HG02642 (cell line): ENCODE results near the gene TEX22.

Experiments used
- ATAC-seq: cut with Tn5 transposase; IDR thresholded peaks from one replicate; pipeline ENCODE4 v1.9.1; 2021; ENCODE audit warnings: mild to moderate bottlenecking; ENCODE audit not compliant: unreplicated experiment, poor library complexity

TEX22 gene

DNA sequence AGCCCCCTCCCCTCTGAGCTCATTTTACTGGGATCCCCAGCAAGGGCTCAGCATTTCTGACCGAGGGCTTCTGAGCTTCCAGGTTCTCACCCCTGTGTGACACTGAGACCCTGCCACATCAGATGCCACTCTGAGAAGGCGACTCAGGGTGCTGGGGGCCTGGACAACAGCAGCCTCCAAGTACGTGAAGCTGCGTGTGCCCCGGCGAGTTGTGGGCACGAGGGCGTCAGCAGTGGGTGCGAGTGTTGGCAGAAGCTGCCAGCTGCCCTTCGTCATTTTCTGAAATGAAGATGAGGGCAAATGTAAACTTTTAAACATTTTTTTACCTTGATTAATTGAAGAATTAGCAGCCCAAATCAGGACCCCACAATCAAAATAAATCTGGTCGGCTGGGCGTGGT lies 32.7 kb upstream of the TEX22 start:
- no peak for ATAC-seq

DNA sequence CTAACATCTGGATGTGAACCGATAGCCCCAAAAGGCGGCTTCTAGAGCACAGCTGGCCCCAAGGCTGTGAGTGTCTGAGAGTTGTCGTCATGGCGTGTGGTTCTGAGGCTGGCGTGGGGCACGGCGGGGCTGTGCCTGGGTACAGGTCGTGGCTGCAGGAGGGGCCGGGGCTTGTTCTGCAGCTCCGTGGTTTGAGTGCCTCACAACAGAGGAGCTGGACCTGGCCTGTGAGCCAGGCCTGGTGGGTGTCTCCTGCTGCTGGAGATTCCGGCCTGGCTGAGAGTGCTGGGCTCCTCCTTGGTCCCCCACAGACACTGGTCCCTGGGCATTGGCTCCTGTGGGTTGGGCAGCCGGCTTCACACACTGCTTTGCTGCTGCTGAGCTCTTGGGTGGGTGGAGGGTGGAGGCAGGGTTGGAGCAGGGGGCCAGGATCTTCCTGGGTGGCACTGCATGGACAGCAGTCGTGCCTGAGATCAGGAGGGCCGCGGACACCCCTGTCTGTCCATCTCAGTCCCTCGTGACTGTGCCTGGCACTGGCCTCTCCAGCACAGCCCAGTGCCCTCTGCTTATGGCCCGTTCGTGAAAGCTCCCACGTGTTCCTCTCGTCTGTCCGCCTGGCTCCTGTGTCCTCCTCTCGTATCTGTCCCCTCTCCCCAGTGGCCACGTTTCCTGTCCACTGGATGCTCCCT lies 31.8 kb upstream of the TEX22 start:
- ATAC-seq: no peak

DNA sequence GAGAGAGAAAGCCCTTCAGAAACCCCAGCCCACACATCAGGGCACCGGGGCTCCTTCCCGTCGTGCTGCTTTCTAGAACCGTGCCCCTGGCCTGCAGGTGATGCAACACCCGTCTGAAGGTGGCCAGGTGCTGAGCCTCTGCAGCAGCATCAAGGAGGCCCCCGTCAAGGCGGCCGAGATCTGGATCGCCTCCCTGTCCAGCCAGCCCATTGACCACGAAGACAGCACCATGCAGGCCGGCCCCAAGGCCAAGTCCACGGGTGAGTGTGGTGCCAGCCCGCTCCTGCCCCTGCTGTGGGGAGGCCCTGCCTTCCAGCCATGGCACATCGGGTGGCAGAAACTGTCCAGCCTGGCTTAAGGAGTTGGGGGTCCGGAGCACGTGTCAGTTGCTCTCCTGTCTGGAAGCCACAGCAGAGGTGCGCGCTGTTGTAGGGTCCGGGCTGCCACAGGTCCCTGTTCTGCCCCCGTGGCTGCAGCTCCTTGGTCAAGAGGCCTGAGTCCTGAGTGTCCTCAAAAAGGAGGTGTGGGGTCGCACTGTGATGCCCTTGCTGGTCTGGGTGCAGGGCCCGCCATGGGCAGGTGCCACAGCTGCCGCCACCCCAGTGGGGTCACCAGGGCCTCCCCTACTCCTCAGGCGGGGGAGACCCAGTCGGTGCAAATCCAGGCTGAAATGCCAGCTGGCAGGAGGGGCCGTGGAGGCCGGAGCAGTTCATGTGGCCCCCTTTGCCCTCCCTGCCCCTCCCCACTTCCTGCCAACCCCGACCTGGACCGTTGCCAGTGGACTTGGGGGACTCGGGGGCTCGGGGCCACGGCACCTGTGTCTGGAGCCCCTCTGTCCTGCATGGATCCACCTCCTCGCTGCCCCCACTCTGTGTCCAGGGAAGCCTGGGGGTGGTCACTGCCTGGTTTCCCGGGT lies 31.0 kb upstream of the TEX22 start:
- no peak for ATAC-seq

DNA sequence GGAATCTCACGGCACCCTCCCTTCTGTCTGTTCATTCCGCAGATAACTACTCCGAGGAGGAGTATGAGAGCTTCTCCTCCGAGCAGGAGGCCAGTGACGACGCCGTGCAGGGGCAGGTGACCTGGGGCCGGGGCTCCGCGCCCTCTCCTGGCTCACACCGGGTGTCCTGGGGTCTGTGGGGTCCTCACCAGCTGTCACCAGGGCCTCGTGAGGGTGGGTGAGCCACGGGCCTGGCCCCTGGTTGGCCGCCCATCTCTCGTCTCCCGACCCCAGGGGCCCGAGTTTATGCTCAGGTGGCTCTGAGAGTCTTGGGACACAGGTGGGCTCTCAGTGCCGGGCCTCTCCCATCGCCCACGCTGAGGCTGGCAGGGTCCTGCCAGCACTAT lies 30.3 kb upstream of the TEX22 start:
- ATAC-seq: no peak

DNA sequence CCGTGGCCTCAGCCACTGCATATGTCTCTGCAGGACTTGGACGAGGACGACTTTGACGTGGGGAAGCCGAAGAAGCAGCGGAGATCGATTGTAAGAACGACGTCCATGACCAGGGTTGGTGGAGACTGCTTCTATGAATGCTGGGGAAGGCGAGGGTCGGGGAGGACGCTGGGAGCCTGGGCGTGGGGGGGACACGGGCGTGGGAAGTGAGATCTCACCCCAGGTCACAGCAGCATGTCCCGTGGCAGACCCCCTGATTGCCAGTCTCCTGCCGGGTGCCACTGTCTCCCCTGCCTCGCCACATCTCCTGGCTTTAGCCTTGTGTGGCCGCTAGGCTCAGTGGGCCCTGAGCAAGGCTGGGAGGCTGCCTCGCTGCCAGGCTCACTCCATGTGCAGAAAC lies 29.9 kb upstream of the TEX22 start:
- no peak for ATAC-seq

DNA sequence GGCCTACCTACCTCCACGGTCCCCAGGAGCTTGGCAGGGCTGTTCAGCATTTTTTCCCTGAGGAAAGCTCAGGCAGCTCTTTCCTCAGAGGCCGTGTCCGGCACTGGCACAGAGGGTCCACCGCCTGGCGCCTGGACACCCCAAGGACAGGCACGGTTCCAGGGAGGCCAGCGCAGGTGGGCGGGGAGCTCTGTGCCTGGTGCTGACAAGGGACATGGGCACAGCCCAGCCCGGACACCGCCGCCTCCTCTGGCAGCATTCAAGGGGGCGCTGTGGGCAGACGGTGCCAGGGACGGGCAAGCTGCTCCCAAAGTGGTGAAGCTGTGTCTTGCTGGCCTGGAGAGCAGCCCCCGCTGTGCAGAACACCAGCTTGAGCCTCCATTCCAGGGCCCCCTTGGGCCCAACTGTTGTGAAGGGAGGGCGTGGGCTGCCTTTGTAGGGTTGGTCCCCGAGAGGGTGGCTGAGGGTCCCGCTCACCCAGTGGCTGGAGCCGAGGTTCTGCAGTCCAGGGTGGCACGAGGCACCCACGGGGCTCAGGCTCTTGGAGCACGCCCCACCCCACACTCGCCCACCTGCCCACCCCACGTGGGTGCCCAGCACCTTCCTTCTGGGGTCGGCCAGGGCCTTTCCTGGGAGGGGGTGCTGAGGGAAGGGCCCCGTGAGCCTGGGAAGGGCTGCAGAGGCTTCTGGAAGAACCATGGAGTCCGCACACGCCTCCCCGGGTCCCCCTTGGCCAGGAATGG lies 29.3 kb upstream of the TEX22 start:
- ATAC-seq: no peak

DNA sequence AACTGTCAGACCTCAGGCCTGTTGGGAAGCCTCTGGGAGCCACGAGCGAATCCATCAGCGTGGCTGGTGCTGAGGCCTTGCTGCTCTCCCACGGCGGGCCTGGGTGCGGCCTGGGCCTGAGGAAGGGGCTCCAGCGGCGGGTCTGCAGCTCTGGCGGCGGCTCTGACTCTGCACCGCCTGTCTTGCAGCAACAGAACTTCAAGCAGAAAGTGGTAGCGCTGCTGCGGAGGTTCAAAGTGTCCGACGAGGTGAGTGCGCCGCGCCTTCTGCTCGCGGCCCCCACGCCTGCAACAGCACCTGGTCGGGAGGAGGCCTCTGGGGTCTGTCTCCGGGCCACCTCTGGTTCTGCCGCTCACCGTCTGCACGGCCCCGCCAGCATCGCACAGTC lies 28.7 kb upstream of the TEX22 start:
- no peak for ATAC-seq

DNA sequence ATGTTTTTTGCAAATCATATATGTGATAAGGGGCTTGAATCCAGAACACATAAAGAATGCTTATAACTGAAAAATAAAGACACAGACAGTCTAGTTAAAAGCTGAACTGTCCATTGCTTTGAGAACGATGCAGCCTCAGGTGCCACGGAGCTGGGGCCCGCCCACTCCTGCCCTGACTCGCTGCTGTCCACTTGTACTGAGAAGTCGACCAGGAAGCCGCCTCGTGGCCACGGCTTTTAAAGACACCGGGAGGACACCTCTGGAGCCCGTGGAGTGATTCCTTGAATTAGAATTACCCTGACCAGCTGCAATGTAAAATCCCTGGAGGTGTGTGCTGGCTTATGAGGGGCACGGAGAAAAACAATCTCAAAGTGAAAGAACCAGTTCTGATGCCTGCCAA lies 23.9 kb upstream of the TEX22 start:
- no peak for ATAC-seq

DNA sequence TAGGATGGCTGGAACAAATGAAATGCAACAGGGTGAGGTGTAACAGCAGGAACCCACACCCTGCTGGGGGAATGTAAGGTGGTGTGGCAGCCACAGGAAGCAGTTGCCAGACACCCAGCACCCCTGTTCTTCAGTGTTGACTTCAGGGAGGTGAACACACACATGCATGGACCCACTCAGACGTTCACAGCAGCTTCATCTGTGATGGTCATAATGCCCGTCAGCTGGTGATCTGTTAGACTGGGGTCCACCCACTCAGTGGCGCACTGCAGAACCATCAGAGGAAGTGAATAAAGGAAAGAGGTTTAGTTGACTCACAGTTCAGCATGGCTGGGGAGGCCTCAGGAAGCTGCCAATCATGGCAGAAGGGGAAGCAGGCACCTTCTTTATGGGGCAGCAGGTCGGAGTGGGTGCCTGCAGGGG lies 22.7 kb upstream of the TEX22 start:
- no peak for ATAC-seq

DNA sequence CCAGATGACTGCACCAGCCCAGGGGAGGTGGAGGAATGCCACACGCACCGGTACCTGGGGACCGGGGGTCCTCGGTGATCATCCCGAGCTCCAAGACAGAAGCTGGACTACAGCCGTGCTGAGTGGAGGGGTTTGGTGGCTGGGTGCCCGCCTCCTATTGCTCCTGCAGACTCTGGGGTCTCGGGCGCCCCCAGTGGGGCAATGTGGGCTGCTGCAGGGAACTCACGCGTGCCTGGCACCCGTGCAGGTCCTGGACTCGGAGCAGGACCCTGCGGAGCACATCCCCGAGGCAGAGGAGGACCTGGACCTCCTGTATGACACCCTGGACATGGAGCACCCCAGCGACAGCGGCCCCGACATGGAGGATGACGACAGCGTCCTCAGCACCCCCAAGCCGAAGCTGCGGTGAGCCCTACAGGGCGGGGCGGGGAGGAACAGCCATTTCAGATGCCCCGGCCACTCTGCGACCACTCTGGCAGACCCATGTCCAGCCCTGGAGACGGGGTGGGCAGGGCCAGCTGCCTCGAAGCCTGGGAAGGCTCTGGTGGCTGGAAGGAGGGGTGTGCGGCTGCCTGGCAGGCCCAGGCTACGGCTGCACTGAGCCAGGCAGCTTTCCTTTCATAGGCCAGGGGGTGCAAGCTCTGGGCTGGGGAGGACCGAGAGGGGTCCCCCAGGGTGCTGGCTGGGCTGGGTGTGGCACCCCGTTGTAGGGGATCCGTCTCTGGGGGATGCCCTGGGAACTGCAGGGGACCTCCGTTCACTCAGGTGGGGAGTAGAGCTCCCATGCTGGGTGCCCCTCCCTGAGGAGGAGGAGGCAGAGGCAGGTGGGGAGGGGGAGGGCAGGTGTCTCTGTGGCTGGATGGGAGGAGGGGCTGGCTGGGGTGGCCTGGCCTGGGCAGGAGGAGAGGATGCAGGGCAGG lies 21.6 kb upstream of the TEX22 start:
- ATAC-seq: no peak

DNA sequence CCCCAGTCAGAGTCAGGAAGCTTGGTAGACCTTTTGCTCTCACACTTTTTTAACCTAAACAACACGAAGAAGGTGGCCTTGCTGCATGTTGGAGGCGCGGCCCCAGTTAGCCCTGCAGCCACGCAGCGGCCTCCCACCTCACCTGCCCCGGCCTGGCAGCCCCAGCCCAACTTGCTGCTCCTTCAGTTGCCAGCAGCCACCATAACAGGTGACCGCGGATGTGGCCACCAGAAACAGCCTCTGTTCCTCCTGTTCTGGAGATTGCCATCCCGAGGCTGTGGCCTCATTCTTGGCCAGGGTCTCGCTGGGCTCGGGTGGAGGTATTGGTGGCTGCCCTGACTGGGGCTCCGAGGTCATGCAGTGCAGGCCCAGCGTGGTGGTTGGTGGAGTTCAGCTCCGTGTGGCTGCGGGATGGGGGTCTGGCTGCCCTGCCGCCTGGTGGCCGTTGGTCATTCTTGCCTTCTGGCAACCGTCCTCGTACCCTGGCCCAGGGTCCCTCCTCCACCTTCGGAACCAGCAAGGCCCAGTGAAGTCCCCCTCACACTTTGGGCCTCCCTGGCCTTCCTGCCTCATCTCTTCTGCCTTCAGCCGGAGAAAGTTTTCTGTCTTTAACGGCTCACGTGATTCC lies 20.7 kb upstream of the TEX22 start:
- ATAC-seq: no peak

DNA sequence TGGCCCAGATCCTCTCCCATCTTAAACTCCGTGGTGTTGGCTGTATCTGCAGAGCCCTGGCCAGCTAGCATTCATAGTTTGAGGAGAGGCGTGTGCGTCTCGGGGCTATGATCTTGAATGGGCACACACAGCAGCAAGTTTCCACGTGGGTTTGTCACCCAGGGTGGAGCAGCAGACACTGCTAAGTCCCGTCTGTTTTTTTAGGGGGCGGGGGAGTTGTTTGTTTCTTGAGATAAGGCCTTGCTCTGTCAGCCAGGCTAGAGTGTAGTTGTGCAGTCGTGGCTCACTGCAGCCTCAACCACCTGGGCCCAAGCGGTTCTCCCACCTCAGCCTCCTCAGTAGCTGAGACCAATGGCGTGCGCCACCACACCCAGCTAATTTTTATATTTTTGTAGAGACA lies 20.1 kb upstream of the TEX22 start:
- ATAC-seq: no peak

DNA sequence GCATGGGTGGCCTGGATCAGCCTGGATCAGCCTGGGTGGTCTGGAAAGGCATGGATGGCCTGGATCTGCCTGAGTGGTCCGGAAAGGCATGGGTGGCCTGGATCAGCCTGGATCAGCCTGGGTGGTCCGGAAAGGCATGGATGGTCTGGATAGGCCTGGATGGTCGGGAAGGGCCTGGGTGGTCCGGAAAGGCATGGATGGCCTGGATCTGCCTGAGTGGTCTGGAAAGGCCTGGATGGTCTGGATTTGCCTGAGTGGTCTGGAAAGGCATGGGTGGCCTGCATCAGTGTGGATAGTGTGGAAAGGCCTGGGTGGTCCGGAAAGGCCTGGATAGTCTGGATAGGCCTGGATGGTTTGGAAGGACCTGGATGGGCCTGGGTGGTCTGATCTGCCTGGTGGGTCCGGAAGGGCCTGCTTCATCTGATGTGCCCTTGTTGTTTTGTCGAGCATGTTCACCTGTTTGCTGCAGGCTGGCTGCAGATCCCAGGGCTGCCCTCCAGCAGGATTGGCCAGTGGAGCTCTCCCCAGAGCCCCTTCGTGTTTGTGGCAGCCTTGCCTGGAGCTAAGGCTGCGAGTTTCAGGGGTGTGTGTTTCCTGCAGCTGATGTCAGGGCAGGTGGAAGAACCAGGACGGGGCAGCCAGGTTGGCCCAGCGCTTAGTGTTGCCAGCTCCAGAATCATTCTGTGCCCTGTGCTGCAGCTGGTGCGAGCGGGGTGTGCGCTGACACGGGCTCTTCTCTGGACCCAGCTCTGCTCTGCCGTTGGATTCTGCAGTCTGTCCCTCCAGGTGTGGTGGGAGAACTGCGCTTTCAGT lies 19.3 kb upstream of the TEX22 start:
- no peak for ATAC-seq

DNA sequence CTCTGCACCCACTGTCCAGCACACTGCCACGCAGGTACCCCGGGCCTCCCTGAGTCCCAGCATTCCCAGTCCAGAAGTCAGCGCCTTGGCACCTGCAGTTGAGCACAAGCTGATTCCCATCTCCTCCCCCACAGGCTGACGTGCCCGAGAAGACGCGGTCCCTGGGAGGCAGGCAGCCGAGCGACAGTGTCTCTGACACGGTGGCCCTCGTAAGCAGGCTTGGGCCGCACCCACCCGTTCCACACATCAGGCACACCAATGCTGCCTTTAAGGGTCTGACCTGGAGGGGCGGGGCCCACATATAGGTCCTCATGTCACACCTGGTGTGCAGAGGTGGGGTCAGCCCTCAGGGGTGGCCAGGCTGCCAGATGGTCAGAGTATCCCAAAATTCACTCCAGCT lies 18.4 kb upstream of the TEX22 start:
- no peak for ATAC-seq

DNA sequence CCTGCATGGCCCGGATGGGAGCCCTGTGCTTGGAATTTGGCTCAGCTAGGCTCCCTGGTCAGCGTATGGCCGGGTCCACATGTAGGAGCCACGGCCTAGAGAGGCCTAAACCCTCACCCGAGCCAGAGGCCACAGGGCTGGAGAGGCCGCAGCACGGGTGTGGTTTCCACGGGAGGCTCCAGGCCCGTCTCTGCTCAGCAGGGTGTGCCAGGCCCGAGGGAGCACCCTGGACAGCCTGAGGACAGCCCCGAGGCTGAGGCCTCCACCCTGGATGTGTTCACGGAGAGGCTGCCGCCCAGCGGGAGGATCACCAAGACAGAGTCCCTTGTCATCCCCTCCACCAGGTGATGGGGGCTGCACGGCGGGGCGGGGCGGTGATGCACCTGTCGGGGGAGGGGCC lies 17.6 kb upstream of the TEX22 start:
- ATAC-seq: no peak

DNA sequence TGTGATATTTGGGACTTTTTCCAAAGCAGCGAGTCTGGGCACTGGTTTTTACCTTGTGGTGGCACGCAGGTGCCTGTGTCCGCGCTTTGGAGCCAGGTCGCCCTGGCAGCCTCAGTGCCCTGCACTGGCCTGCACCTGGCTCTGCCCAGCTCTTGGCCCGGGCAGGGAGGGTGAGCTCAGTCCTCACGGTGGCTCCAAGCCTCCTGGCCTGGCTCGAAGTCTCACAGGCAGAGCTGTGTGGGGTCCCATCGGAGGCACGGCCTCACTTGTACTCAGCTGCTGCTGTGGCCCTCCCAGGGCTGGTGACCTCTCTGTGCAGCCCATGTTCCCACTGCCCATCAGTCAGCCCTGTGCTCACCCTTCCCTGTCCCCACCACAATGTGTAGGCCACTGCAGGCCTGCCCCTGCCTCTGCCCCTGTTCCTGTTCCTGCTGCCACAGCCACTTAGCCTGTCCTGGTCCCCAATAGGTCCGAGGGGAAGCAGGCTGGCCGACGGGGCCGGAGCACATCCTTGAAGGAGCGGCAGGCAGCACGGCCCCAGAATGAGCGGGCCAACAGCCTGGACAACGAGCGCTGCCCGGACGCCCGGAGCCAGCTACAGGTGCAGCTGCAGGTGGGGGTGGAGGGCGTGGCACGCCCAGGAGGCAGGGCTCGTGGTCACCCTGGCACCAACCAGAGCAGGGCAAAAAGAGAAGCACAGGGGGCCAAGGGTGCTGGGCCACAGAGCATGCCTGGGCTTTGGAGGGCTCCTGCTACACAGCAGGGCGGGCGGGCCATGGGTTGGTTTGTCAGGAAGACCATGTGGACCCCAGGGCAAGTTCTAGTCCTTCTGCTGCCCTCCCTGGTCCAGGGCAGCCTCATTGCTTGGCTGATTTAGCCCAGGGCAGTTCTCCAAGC lies 16.6 kb upstream of the TEX22 start:
- no peak for ATAC-seq

DNA sequence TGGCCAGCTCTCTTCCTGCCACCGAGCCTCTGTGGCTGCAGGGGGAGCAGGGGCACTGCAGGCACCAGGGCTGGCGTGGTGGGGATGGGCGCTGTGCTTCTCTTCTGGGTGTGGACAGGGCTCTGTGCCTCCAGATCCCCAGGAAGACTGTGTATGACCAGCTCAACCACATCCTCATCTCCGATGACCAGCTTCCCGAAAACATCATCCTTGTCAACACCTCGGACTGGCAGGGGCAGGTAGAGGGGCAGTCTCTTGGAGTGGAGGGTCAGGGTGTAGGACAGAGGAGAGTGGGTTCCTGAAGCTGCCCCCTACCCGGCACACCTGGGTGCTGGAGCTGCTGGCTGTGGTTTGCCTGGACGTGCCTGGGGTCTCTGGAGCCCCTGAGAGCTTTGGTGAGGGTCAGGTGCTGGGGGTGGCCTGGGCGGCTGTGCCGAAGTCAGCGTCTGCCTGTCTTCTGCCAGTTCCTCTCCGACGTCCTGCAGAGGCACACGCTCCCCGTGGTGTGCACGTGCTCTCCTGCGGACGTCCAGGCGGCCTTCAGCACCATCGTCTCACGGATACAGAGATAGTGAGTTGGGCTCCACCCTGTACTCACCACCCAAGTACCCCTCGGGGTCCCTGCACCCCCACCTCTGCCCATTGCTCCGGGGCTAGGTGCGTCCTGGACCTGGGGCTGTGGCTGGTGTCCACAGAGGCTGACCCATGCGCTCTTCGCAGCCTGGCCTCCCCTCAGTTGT lies 15.8 kb upstream of the TEX22 start:
- no peak for ATAC-seq
